ENCODE measurements around the gene RAB11FIP2.

The RAB11FIP2 gene

DNA sequence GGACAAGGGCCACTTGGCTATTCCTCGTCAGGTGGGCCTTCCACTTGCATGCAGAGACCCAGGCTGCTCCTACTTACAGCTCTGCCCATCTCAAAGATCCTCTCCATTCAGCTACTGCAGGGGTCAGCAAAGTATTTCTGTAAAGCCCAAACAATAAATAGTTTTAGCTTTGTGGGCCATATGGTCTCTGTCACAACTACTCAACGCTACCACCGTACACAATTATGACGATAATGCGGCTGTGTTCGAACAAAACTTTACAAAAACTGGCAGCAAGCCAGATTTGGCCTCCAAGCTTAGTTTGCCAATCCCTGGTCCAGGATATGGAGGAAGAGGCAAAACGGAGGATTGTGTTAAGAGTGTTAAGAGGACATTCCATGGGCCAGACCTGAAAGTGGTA, 12.8 kb downstream of the RAB11FIP2 start:
- TF ChIP-seq CTCF (conservative IDR thresholded peaks at IDR 0.05; ENCODE audit: low read length) = no peak
- TF ChIP-seq EZH2phosphoT487 (IDR thresholded peaks at IDR 0.05; ENCODE audit: borderline replicate concordance) = no peak
- peaks cover 5% of the 10 kb centered on the region; the same call in 1 of the 2 replicates for H3K36me3 ChIP-seq (ENCODE audit: insufficient read depth, low read length)
- H2AFZ ChIP-seq (ENCODE audit: low read length) = no peak overlapping the region
- H3K9ac ChIP-seq (ENCODE audit: low read depth, low read length, poor library complexity, severe bottlenecking) = no peak overlapping the region
- H3K4me3 ChIP-seq (ENCODE audit: low read length, poor library complexity, severe bottlenecking) = no peak overlapping the region
- H3K4me2 ChIP-seq (ENCODE audit: low read depth, low read length, poor library complexity, severe bottlenecking) = no peak overlapping the region
- H3K9me2 ChIP-seq (replicated peaks; ENCODE audit: low read depth, low read length) = no peaks in the 10 kb centered on the region
- H3K4me1 ChIP-seq (ENCODE audit: insufficient read depth, low read length, poor library complexity, severe bottlenecking) = peaks cover 26% of the 10 kb centered on the region
- H3K27me3 ChIP-seq (ENCODE audit: insufficient read depth, low read length, poor library complexity, severe bottlenecking) = no peaks in the 10 kb centered on the region
- no peaks in the 10 kb centered on the region for H3K9me3 ChIP-seq (ENCODE audit: insufficient read depth, low read depth, low read length)
- no peaks in the 10 kb centered on the region for H4K20me1 ChIP-seq (ENCODE audit: insufficient read depth, low read length, poor library complexity, severe bottlenecking)
- H3K79me2 ChIP-seq (ENCODE audit: insufficient read depth, low read length) = 0 out of 2 replicates have a peak, but pooled peaks cover 9% of the 10 kb centered on the region
- no peaks in the 10 kb centered on the region for H3F3A ChIP-seq (ENCODE audit: low read depth)

DNA sequence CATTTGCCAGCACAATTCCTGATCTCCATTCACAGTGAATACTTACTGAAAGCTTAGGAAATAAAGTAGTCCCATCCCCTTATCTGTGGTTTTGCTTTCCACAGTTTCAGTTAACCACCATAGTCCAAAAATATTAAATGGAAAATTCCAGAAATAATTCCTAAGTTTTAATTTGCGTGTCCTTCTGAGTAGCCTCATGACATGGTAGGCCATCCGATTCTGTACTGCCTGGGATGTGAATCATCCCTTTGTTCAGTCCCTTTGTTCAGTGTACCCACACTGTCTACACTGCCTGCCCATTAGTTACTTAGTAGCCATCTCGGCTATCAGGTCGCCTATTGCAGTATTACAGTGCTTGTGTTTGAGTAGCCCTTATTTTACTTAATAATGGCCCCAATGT, 14.2 kb downstream of the RAB11FIP2 start:
- no peaks in the 10 kb centered on the region for H3F3A ChIP-seq (ENCODE audit: low read depth)
- H3K36me3 ChIP-seq (ENCODE audit: insufficient read depth, low read length) = peaks cover 5% of the 10 kb centered on the region; the same call in 1 of the 2 replicates
- H3K4me3 ChIP-seq (ENCODE audit: low read length, poor library complexity, severe bottlenecking) = no peak overlapping the region
- H3K27me3 ChIP-seq (ENCODE audit: insufficient read depth, low read length, poor library complexity, severe bottlenecking) = no peaks in the 10 kb centered on the region
- TF ChIP-seq CTCF (conservative IDR thresholded peaks at IDR 0.05; ENCODE audit: low read length) (no peak), EZH2phosphoT487 (IDR thresholded peaks at IDR 0.05; ENCODE audit: borderline replicate concordance) (no peak)
- no peaks in the 10 kb centered on the region for H3K9me2 ChIP-seq (replicated peaks; ENCODE audit: low read depth, low read length)
- peaks cover 31% of the 10 kb centered on the region for H3K4me1 ChIP-seq (ENCODE audit: insufficient read depth, low read length, poor library complexity, severe bottlenecking)
- 0 out of 2 replicates have a peak, but pooled peaks cover 7% of the 10 kb centered on the region for H3K79me2 ChIP-seq (ENCODE audit: insufficient read depth, low read length)
- no peaks in the 10 kb centered on the region for H4K20me1 ChIP-seq (ENCODE audit: insufficient read depth, low read length, poor library complexity, severe bottlenecking)
- no peak overlapping the region for H3K9ac ChIP-seq (ENCODE audit: low read depth, low read length, poor library complexity, severe bottlenecking)
- no peak overlapping the region for H2AFZ ChIP-seq (ENCODE audit: low read length)
- no peak overlapping the region for H3K4me2 ChIP-seq (ENCODE audit: low read depth, low read length, poor library complexity, severe bottlenecking)
- no peaks in the 10 kb centered on the region for H3K9me3 ChIP-seq (ENCODE audit: insufficient read depth, low read depth, low read length)

DNA sequence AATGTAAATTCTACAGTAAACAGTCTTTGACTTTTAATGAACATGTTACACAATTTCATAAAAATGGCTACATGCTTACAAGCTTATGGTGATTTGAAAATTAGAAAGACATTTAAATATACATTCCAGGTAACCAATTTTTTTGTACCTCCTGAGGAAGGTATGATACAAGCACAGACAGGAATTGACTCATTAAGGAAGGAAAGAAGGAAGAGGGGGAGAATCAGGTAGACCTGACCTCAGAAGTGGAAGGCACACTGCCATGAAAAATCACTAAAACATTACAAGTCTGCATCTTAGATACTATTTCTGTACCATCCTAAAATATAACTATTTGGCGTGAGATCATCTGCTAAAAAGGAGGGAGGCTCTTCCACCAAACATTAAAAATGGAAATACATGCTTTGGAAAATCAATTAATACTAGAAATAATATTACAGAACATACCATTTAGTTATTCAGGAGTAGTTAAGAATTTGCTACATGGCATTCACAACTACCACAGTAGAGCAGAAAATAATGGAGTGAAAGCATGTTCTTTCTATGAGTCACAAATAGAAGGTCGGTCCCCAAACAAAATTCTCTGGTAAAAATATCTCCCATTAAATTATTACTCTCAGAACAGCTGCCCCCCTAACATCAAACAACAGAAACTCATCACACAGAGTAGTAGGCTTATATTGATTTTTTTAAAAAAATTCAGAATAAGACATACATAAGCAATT, 15.2 kb downstream of the RAB11FIP2 start:
- Histone ChIP-seq H3K36me3 (ENCODE audit: insufficient read depth, low read length) (peaks cover 5% of the 10 kb centered on the region; the same call in 1 of the 2 replicates), H3K79me2 (ENCODE audit: insufficient read depth, low read length) (no peaks in the 10 kb centered on the region), H4K20me1 (ENCODE audit: insufficient read depth, low read length, poor library complexity, severe bottlenecking) (no peaks in the 10 kb centered on the region), H3K4me3 (ENCODE audit: low read length, poor library complexity, severe bottlenecking) (no peak overlapping the region), H3K27me3 (ENCODE audit: insufficient read depth, low read length, poor library complexity, severe bottlenecking) (no peaks in the 10 kb centered on the region), H3K4me1 (ENCODE audit: insufficient read depth, low read length, poor library complexity, severe bottlenecking) (peaks cover 34% of the 10 kb centered on the region), H3F3A (ENCODE audit: low read depth) (no peaks in the 10 kb centered on the region), H3K9ac (ENCODE audit: low read depth, low read length, poor library complexity, severe bottlenecking) (no peak overlapping the region), H2AFZ (ENCODE audit: low read length) (no peak overlapping the region), H3K4me2 (ENCODE audit: low read depth, low read length, poor library complexity, severe bottlenecking) (no peak overlapping the region), H3K9me3 (ENCODE audit: insufficient read depth, low read depth, low read length) (no peaks in the 10 kb centered on the region), H3K9me2 (replicated peaks; ENCODE audit: low read depth, low read length) (no peaks in the 10 kb centered on the region)
- no peak for TF ChIP-seq CTCF (conservative IDR thresholded peaks at IDR 0.05; ENCODE audit: low read length)
- TF ChIP-seq EZH2phosphoT487 (IDR thresholded peaks at IDR 0.05; ENCODE audit: borderline replicate concordance) = no peak

All from Loucy (cell line).